Keratinocyte (primary cell): ENCODE measurements around the gene NLGN1. TPM values are rescaled to one million over a fixed set of nuclear protein-coding genes. Genes with fewer than 3 reads are reported as not detected.

Experiments
- DNase-seq: peaks from one replicate; pipeline ENCODE4 v3.0.0-alpha.2; 2011; ENCODE audit warnings: low read depth, missing footprints, low spot score
- FAIRE-seq: peaks from 2 replicates; lab custom pipeline; 2011; peaks lifted over from hg19 to GRCh38; lab: Jason Lieb, UNC
- H2AFZ ChIP-seq: 2 replicates; pipeline ENCODE4 v1.6.0; 2012; ENCODE audit warnings: low read length, control low read depth, inconsistent platforms; ENCODE audit not compliant: control insufficient read depth
- H3K27ac ChIP-seq: 2 replicates; pipeline ENCODE4 v1.5.1; 2011; ENCODE audit warnings: low read length; ENCODE audit not compliant: control insufficient read depth, insufficient read depth
- H3K27me3 ChIP-seq: 3 replicates; pipeline ENCODE4 v1.6.0; 2011; ENCODE audit warnings: low read length; ENCODE audit not compliant: control insufficient read depth, insufficient read depth; ENCODE audit errors: extremely low read depth
- H3K36me3 ChIP-seq, 2 experiments: 2 replicates in 1 of 2; 3 replicates in 1 of 2; pipeline ENCODE4 v1.5.1; 2011; ENCODE audit warnings: low read length in 2 of 2, mild to moderate bottlenecking in 1 of 2; ENCODE audit not compliant: control insufficient read depth in 2 of 2, insufficient read depth in 2 of 2; ENCODE audit errors: extremely low read depth in 1 of 2
- H3K4me1 ChIP-seq: 3 replicates; pipeline ENCODE4 v1.5.1; 2011; ENCODE audit warnings: low read length; ENCODE audit not compliant: control insufficient read depth, insufficient read depth; ENCODE audit errors: extremely low read depth
- H3K4me2 ChIP-seq: 3 replicates; pipeline ENCODE4 v1.6.0; 2011; ENCODE audit warnings: low read depth, low read length; ENCODE audit not compliant: control insufficient read depth, insufficient read depth; ENCODE audit errors: extremely low read depth
- H3K4me3 ChIP-seq, 3 experiments: fragments of 200-600 bp in 1 of 3; sonication (generic) in 1 of 3; 2 replicates in 2 of 3; 3 replicates in 1 of 3; pipeline ENCODE4 v1.5.1; 2011 to 2016; ENCODE audit warnings: low read length in 3 of 3, mild to moderate bottlenecking in 3 of 3, control low read depth in 2 of 3, inconsistent platforms in 1 of 3, low read depth in 1 of 3, mixed read lengths in 1 of 3, mixed run types in 1 of 3, moderate library complexity in 1 of 3; ENCODE audit not compliant: control insufficient read depth in 2 of 3, insufficient read depth in 2 of 3; ENCODE audit errors: extremely low read depth in 1 of 3
- H3K79me2 ChIP-seq: 2 replicates; pipeline ENCODE4 v1.6.0; 2012; ENCODE audit warnings: low read length; ENCODE audit not compliant: control insufficient read depth, insufficient read depth
- H3K9ac ChIP-seq: 3 replicates; pipeline ENCODE4 v1.6.0; 2011; ENCODE audit warnings: low read length; ENCODE audit not compliant: control insufficient read depth, insufficient read depth; ENCODE audit errors: extremely low read depth
- H3K9me1 ChIP-seq: 3 replicates; pipeline ENCODE4 v1.6.0; 2011; ENCODE audit warnings: low read length; ENCODE audit not compliant: control insufficient read depth, insufficient read depth; ENCODE audit errors: extremely low read depth
- H3K9me3 ChIP-seq: 2 replicates; pipeline ENCODE4 v1.5.1; 2012; ENCODE audit warnings: low read depth, low read length; ENCODE audit not compliant: control insufficient read depth
- H4K20me1 ChIP-seq: 3 replicates; pipeline ENCODE4 v1.6.0; 2011; ENCODE audit warnings: low read length; ENCODE audit not compliant: control insufficient read depth, insufficient read depth; ENCODE audit errors: extremely low read depth
- CTCF ChIP-seq, 3 experiments: IDR thresholded peaks in 1 of 3; conservative IDR thresholded peaks in 1 of 3; optimal IDR thresholded peaks in 1 of 3; 2 replicates in 2 of 3; 3 replicates in 1 of 3; pipeline versions ENCODE3 to v1.5.1; 2011; ENCODE audit warnings: low read length in 3 of 3, mild to moderate bottlenecking in 3 of 3, moderate library complexity in 2 of 3, control low read depth in 1 of 3, inconsistent platforms in 1 of 3; ENCODE audit not compliant: insufficient read depth in 2 of 3; ENCODE audit errors: extremely low read depth in 1 of 3
- EZH2 ChIP-seq: IDR thresholded peaks from one replicate; pipeline ENCODE4 v1.6.1; 2012; ENCODE audit warnings: inconsistent platforms, mild to moderate bottlenecking, low read length, moderate library complexity
- dilution Hi-C: fragments of 300-500 bp; cut with MboI; formaldehyde crosslinking; loops from one replicate; pipeline ENCODE4 v1.7.0; 2020; ENCODE audit warnings: low sequenced_read_pairs; ENCODE audit not compliant: extremely low pct_ligation_motif_present
- polyA plus RNA-seq, 5 experiments: library from polyadenylated mRNA; depleted of rRNA in 3 of 5; stranded (reverse) in 3 of 5; stranded (forward) in 1 of 5; unstranded in 1 of 5; fragments of >200 nt; gene quantifications; 1 replicate in 1 of 5; 2 replicates in 3 of 5; 3 replicates in 1 of 5; pipeline versions ENCODE4 v1.2.1 to v1.2.3, GENCODE V29; 2011 to 2012; ENCODE audit warnings: missing spikeins in 2 of 5, low read depth in 1 of 5, low replicate concordance in 1 of 5

Gene NLGN1
- polyA plus RNA-seq, 1 donor (not counting 4 experiments of a cell fraction or from before 2014, with no cell fraction given), result not detected

- FAIRE-seq (no peak), DNase-seq (no peak)
- Histone ChIP-seq H3K79me2 (no peaks in the 10 kb centered on the region), H3K27ac (no peak overlapping the region), H3K9me1 (no peaks in the 10 kb centered on the region), H3K4me1 (no peaks in the 10 kb centered on the region), H3K9ac (no peak overlapping the region), H2AFZ (no peak overlapping the region), H3K4me2 (no peak overlapping the region), H4K20me1 (no peaks in the 10 kb centered on the region), H3K9me3 (no peaks in the 10 kb centered on the region), H3K4me3 (no peak overlapping the region), H3K36me3 (no peaks in the 10 kb centered on the region), H3K27me3 (no peaks in the 10 kb centered on the region)
- dilution Hi-C loops, result no loop called here
- TF ChIP-seq EZH2, result no peak
- TF ChIP-seq CTCF (optimal IDR thresholded peaks at IDR 0.05 in 1 of 3, IDR thresholded peaks at IDR 0.05 in 1 of 3, conservative IDR thresholded peaks at IDR 0.05 in 1 of 3; ENCODE audit: extremely low read depth in 1 of 3, insufficient read depth in 2 of 3, low read length in 3 of 3), result no peak
These were observed 750.3 kb downstream of the NLGN1 start for GRCh38 chr3:174147798-174148197.

GRCh38 chr3:174153871-174154270 is 756.3 kb downstream of the NLGN1 start:
- Histone ChIP-seq H3K9me3 (no peaks in the 10 kb centered on the region), H3K4me3 (no peak overlapping the region), H3K27me3 (no peaks in the 10 kb centered on the region), H3K9ac (no peak overlapping the region), H4K20me1 (no peaks in the 10 kb centered on the region), H3K4me1 (no peaks in the 10 kb centered on the region), H3K79me2 (no peaks in the 10 kb centered on the region), H3K27ac (no peak overlapping the region), H2AFZ (no peak overlapping the region), H3K9me1 (no peaks in the 10 kb centered on the region), H3K4me2 (no peak overlapping the region), H3K36me3 (no peaks in the 10 kb centered on the region)
- TF ChIP-seq EZH2 (no peak), CTCF (optimal IDR thresholded peaks at IDR 0.05 in 1 of 3, IDR thresholded peaks at IDR 0.05 in 1 of 3, conservative IDR thresholded peaks at IDR 0.05 in 1 of 3; ENCODE audit: extremely low read depth in 1 of 3, insufficient read depth in 2 of 3, low read length in 3 of 3) (no peak)
- FAIRE-seq, result no peak
- DNase-seq, result no peak
- dilution Hi-C loops, result no loop called here
